GM18909 (cell line): ENCODE measurements around the gene EPHA7.

Experiments
- ATAC-seq: cut with Tn5 transposase; IDR thresholded peaks from one replicate; pipeline ENCODE4 v1.9.1; 2021; ENCODE audit warnings: mild to moderate bottlenecking; ENCODE audit not compliant: unreplicated experiment, poor library complexity

EPHA7 gene

DNA sequence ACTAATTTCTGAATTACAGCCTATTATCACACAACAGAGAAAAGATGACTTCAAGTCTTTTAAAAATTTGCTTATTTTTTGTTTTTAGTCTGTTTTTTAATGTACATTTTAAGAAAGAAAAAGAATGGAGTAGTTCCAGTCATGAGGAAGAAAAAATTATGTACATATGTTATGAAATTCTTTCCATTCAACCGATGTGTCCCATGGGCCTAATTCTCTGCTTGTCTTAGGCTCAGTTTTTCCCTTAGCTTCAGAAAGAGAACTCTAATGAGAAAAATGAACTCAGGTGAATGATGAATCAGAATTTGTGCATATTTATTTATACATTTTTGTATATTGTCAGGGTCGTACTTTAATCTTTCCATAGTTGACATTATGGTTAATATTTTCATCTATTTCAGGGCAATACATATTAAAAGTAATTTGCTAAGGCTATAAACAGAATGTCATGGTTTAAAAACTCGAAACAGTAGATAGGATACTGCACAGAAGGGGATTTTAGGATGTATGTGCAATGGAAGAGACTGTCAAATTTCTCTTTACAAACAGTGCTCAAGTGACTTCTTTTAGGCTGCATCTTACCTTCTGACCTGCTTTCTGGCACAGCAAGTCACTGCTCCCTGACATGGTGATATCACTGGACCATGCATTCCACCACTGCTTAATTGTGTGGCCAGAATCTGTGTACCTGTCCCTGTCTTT, 153.1 kb downstream of the EPHA7 start:
- ATAC-seq = no peak

DNA sequence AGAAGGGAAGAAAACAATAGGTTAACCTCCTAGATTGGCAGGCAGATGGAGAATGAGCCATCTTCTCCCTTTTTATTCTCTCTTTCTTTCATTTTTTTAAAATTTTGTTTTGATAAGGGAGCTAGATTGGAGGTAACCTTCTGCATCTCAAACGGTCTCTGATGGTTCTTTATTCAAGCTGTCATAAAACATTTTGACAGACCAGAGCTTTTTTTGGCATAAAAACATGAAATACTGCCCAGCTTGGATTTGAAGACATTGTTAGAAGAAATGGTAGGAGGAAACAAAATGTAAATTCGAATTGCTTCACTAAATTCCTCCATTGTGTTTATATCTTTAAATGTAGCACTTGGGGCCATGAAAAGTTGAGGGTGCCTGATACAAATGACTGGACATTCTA, 158.5 kb downstream of the EPHA7 start:
- no peak for ATAC-seq

DNA sequence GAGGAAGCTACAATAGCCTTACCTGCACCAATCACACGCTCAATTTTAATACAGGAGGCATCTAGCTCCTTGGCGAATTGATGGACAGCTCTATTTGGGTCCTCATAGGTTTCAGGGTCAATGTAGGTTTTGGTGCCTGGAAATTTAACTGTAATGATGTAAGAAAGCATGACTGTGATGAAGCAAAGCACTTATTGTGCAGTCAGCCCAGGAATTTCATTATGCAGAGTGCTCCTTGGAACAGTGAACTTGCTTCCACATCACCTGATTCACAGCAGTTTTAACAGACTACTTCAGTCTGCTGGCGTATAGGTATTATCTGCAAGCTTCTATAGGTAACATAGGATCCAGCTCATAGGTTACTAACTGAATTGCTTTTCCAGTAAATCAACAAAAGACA, 160.0 kb downstream of the EPHA7 start:
- ATAC-seq = no peak

DNA sequence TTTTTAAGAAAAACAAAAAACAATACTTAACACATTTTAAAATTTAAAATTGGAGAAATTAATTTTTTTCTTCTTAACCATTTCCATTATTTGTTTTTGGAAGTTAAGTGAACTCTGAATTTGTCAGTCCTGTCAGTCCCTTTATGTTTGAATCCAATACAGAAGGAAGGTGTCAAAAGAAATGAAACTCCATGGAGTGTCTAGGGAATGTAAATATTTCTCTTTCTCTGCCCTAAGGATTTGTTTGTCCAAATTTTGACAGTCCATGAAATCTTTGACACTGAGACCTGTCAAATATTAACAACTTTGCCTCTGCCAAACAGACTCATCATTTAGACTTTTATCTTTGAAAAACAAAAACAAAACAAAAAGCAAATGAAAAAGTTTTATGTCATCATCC, 166.4 kb downstream of the EPHA7 start:
- no peak for ATAC-seq

DNA sequence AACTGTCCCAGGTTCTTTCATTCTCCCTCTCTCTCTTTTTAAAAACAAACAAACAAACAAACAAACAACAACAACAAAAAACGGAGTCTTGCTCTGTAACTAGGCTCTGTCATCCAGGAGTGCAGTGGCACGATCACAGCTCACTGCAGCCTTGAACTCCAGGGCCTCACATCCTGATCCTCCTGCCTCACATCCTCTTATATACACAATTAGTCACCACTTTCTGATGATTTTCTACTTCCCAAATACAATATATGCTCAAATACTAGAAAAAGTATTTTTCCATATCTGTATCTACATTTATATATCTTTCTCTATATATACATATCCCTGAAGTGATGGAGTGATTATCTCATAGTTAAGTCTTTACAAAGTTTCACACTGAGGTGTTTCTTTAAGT, 170.7 kb downstream of the EPHA7 start:
- ATAC-seq = no peak

DNA sequence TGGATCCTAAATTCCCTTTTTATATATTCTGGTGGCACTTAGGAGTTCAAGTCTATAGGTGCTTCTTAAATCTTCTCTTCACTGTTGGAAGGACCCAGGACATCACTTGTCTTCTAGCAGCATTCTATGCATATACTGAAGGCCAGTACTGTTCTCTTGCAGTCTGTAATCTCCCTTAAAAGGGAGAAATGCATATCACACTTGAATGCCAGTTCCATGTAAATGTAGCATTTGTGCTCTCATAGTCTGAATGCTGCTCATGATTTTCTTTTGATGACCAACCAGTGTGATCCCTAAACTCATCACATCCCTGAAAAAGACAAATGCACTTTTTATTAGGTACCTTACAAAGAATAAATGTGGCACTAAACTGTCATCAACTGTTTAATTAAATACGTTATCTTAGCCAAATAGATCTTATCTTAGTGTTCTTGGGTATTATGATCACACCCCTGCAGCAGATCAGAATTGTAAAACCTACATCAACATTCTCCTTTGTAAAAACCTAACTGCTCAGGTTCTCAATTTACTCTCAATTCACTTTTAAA, 176.1 kb downstream of the EPHA7 start:
- no peak for ATAC-seq

DNA sequence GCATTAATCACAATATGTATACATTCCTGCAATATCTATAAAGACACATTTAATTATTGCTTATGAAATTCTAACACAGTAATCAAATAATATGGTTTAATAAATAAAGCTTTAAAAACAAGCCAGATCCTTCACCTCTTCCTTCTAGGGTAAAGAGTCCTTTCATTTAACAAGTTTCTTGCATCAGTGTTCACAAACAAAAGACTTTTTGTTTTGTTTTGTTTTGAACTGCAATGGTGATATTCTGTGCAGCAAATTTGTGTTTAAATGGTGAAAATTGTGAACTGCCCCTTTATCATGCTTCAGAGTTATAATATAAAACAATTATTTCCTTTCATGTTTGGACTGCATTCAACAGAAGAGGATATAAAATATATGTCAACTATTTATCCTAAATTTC, 177.3 kb downstream of the EPHA7 start:
- no peak for ATAC-seq

DNA sequence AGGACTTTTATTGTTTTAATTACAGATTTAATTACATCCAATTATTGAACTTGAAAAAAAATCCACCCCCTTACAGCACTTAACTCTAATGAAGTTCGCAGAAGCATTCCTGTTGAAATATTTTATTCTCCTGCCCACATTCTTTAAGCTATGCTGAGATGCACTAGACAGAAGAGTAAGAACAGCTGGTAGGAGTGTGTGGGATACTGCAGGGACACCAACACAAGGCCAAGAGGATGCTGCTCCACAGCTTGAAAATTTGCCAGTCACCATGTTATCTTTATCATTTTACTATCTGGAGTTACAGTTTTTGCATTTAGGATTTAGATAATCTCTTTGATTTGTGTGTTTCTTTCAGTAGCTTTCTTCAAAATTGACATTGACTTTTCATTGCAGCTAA, 180.7 kb downstream of the EPHA7 start:
- no peak for ATAC-seq

DNA sequence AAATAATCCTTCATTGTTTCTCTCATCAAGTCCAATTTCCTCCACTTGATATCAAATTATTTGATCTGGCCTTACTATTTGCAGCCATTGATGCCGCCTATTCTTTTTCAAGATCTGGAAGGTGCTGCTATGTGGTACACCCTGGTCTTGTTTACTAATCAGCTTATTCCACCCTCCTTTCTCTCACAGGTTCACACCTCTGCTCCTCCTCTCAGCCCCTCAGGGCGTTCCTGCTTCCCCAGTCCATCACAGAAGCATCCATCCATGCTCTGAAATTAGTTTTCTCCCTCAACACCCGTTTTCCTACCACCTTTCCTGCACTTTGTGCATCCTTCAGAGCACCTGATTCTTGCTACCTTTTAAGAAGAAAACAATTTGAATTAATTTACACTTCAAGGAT, 183.6 kb downstream of the EPHA7 start:
- no peak for ATAC-seq

DNA sequence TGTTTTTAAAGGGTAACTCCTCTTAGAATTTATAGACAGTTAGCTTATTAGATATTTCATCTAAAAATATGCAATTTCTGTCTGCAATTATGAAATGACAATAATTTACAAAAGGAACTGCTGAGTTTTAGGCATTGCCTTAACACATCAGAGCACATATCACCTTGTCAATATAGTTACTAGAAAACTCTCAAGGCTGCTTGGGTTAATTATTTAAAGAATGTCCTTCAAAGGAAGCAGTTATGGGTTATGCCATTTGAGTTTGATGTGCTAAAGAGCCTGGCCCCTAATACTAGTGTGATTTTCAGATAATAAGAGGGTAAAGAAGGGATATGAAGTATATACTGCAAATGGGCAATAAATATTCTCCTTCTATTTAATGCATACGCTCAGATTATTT, 192.5 kb downstream of the EPHA7 start:
- ATAC-seq = no peak

DNA sequence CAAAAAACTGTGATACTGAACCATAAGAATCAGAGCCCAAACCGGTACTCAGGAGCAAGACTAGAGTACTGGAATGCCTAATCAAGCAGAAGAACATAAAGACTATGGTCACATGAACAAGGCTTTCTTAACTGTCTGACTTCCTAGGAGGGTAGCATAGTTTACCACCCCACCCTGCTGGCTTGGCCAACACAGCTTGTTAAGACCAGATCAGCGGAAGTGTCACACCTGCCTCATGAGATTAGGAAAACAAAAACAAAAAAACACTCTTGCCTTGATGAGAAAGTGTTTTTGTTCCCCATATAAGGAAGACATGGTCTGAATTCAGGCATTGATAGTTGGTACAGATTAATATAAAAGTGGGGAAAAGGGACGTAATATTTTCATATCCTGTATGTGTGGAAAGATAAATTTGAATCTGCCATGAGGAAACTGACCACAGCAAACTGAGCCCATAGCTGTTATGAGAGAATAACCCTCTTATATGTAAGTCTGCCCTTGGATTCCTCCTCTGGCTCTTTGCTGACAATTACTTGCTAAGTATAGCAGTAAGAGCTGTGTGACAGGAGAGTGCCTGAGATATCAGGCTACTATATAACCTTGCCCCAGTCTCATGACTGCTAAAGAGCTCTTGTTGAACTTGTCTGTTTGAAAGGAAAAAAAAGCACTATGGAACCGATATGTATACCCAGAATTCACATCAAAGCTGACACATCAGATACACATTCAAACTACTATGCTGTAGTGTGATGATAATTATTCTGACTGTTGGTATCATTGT, 197.1 kb downstream of the EPHA7 start:
- ATAC-seq = no peak

DNA sequence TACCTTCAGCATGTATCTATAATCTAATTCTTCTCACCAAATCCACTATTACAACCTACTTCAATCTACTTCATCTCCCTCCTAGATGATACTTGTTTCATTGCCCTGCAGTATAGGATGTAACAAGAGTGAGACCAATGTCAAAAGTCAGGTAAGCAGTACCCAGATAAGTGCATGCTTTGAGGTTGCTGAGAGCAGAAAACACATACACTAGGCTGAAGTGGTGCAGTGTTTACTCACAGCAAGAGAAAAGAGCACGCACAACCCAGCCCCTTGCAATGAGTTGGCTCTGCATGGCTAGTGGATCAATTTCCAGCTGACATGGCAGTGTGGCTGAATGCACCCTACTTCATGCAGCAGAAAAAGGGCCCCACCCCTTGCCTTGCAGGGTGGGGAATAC, 199.9 kb downstream of the EPHA7 start:
- ATAC-seq = no peak

DNA sequence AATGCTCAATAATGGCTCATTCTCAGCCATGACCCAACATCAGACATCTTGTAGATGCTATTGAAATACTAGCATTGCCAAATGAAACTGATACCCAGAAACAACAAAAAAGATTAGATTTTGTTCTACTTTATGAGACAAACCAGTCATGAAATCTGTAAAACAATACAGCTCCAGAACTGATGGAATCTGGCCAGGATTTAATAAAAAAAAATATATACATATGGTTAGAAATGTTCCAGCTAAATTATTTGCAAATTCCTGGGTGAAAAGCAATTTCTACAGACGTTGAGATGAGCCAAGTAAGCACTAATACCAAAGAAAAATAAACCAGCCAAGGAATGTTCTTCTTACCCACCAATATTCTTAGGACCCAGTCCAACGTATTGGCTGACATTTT, 201.3 kb downstream of the EPHA7 start:
- no peak for ATAC-seq

DNA sequence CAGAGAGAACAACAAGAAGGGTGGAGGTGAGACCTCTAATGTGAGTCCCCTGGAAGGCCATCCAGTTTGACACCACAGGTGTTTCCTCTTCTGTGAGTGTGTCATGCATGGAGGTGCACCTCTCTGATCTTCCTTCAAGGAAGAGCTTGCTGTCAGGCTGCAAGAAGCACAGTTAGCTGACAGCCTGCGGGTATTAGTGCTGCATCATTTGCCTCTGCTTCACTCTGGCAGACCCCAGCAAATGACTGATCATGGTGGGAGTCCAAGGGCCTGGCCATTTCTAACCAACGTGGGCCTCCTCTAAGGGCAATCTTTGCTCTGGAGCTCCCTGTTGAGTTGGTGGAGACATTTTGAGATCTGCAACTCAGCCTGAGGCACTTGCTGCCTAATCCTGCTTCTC, 206.3 kb downstream of the EPHA7 start:
- ATAC-seq = no peak

DNA sequence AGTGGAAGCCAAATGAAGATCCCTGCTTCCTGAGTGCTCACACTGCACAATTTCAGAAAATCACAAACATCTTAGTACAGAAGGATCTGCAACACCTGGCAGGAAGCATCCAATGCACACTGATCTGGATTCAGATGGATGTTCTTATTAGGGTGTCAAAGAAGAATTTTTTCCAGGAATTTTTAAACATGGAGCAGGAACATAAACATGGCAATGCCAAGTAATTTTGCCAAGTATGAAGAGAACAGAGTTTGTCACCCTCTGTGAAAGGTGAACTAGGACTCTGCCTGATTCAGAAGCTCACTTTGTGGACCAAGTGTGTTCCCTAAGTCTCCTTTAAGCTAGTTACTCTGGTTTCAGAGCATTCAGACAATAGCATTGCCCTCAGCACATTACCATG, 208.5 kb downstream of the EPHA7 start:
- ATAC-seq = no peak

DNA sequence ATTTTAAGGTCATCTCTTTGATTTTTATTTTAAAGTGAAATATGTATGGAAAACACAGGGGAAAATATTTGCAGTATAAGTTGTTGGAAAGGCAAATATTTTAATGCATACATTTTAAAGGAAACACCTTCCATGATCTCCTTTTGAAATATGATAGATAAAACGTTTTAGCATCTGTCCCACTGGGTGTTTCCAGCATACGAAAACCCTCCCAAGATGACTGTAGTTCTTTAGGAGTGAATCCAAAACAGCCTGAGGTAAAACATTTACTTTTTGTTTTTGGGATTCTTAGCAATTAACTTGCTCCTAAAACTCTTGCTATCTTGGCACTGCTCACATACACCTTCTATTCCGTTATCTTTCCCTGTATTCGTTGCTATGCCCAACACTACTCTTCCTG, 210.0 kb downstream of the EPHA7 start:
- no peak for ATAC-seq

DNA sequence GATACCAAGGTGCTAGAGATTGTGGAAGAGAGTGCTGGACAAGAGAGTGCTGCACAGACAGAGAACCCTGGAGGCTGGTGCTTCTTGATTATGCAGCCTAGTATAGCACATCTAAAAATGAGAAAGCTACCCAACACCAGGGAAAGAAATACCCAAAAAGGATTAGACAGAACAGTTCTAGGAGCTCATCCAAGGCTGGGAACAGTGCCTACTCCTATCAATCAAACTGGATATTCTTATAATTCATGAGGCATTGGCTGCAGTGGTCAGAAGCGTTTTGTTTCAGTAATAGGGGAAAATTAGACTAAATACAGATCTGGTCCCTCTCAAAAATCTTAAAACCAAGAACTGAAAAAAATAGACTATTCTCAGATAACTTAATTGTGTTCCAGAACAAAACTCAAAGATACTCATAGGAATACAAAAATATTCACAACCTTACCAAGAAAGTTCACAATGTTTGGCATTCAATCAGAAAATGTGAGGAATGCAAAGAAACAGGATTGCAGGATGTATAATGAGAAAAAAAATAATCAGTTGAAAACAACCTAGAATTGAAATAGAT, 222.9 kb downstream of the EPHA7 start:
- ATAC-seq = no peak

DNA sequence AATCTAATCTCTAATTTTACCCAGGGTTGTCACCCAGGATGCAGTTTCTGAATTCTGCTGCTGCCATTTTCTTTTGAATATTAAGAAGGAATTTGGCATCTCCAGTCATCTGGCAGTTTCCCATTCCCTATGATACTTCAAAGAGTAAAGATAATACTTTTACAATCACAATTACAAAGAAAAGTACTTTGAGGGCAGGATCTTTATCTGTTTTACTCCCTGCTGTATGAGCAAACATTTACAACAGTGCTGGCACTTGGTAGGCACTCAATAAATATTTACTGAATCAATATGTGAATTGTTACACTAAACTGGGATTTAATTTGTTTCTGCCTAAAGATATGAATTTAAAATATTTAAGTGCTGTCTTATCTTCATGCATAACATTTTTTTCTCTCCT, 224.9 kb downstream of the EPHA7 start:
- no peak for ATAC-seq

DNA sequence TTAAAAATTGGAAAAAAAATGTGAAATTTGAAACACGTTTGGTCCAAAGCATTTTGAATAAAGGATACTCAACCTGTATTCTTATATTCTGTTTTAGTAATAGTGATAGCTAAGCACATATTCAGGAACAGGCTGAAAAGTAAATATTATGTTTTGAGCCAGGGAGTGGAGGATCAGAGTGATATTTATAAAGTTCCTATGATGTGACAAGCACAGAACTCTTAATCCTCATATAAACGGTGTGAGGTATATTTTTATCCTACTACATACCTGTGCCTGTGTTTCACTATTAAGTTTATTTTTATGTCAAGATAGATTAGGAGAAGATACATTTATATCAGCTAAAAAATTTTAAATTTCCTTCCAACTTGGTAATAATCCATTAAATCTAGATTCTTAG, 225.5 kb downstream of the EPHA7 start:
- no peak for ATAC-seq
